H1 (cell line): ENCODE data around the gene COMMD8. TPM values are rescaled to one million over a fixed set of nuclear protein-coding genes. Genes with fewer than 3 reads are reported as not detected.
"Not testable (repeated sequence)": the region's sequence is repeated elsewhere in the genome, so short reads cannot be mapped to it uniquely, and the experiment has no call there.

Experiments used
- CTCF ChIA-PET: fragments of 300-600 bp; sonication (Branson Sonifier 250); formaldehyde crosslinking; loops from one replicate; lab custom pipeline; 2021; ENCODE audit not compliant: partially characterized antibody; lab: Charles Lee
- POLR2A ChIA-PET: fragments of 300-600 bp; sonication (Branson Sonifier 250); formaldehyde crosslinking; loops from one replicate; lab custom pipeline; 2021; ENCODE audit warnings: inconsistent platforms; ENCODE audit not compliant: partially characterized antibody; lab: Charles Lee
- DNase-seq, 2 experiments: peaks; one replicate each; pipeline versions ENCODE4 v3.0.0 to v3.0.0-alpha.2; 2010 to 2022; ENCODE audit warnings: low spot score in 2 of 2, low read depth in 1 of 2, mixed read lengths in 1 of 2
- FAIRE-seq: peaks from 2 replicates; lab custom pipeline; 2011; peaks lifted over from hg19 to GRCh38; lab: Jason Lieb, UNC
- H2AFZ ChIP-seq: 2 replicates; pipeline ENCODE4 v1.8.1; 2012; ENCODE audit warnings: low read length, inconsistent platforms
- H2AK5ac ChIP-seq: 2 replicates; pipeline ENCODE4 v1.6.1; 2013; ENCODE audit warnings: low read depth, low read length
- H2BK120ac ChIP-seq: replicated peaks from 2 replicates; pipeline ENCODE3; 2013; ENCODE audit warnings: low read depth, low read length, inconsistent platforms
- H2BK12ac ChIP-seq: 2 replicates; pipeline ENCODE4 v1.6.1; 2013; ENCODE audit warnings: low read depth, low read length
- H2BK15ac ChIP-seq: 2 replicates; pipeline ENCODE4 v1.6.1; 2013; ENCODE audit warnings: low read length
- H2BK20ac ChIP-seq: 2 replicates; pipeline ENCODE4 v1.6.1; 2013; ENCODE audit warnings: low read length
- H2BK5ac ChIP-seq: 2 replicates; pipeline ENCODE4 v1.6.1; 2013; ENCODE audit warnings: low read depth, low read length
- H3K14ac ChIP-seq: 2 replicates; pipeline ENCODE4 v1.6.1; 2013; ENCODE audit warnings: inconsistent platforms; ENCODE audit not compliant: insufficient read length
- H3K18ac ChIP-seq: 2 replicates; pipeline ENCODE4 v1.6.1; 2013; ENCODE audit warnings: low read length; ENCODE audit errors: extremely low read depth
- H3K23ac ChIP-seq: 2 replicates; pipeline ENCODE4 v1.6.1; 2013; ENCODE audit warnings: inconsistent platforms; ENCODE audit not compliant: insufficient read length
- H3K23me2 ChIP-seq: 2 replicates; pipeline ENCODE4 v1.6.1; 2013; ENCODE audit warnings: low read depth, low read length
- H3K27ac ChIP-seq: 2 replicates; pipeline ENCODE4 v1.6.1; 2011; ENCODE audit warnings: low read depth, low read length, inconsistent platforms
- H3K27me3 ChIP-seq, 4 experiments: replicated peaks in 1 of 4; 1 replicate in 1 of 4; 2 replicates in 3 of 4; pipeline versions ENCODE4 v1.6.1 to v1.8.1; 2011 to 2013; ENCODE audit warnings: low read length in 3 of 4, mild to moderate bottlenecking in 3 of 4, inconsistent platforms in 2 of 4, mixed read lengths in 2 of 4, moderate library complexity in 1 of 4; ENCODE audit not compliant: control insufficient read depth in 3 of 4, insufficient read depth in 3 of 4; ENCODE audit errors: extremely low read depth in 1 of 4
- H3K36me3 ChIP-seq, 4 experiments: 2 replicates each; pipeline versions ENCODE4 v1.6.1 to v1.8.1; 2011 to 2013; ENCODE audit warnings: mild to moderate bottlenecking in 4 of 4, low read length in 3 of 4, moderate library complexity in 2 of 4, control low read depth in 1 of 4, inconsistent platforms in 1 of 4; ENCODE audit not compliant: insufficient read depth in 4 of 4, control insufficient read depth in 2 of 4
- H3K4ac ChIP-seq: replicated peaks from 2 replicates; pipeline ENCODE3; 2013; ENCODE audit warnings: low read length, low read depth, mixed read lengths, inconsistent platforms; ENCODE audit not compliant: insufficient read length
- H3K4me1 ChIP-seq, 4 experiments: replicated peaks in 1 of 4; 1 replicate in 1 of 4; 2 replicates in 3 of 4; pipeline versions ENCODE4 v1.6.1 to v1.8.1; 2011 to 2013; ENCODE audit warnings: low read length in 3 of 4, inconsistent platforms in 2 of 4, mixed read lengths in 1 of 4; ENCODE audit not compliant: insufficient read depth in 4 of 4, control insufficient read depth in 3 of 4
- H3K4me2 ChIP-seq, 2 experiments: 2 replicates each; pipeline versions ENCODE4 v1.6.1 to v1.8.1; 2011 to 2013; ENCODE audit warnings: low read depth in 2 of 2, low read length in 2 of 2, control low read depth in 1 of 2, inconsistent platforms in 1 of 2, mild to moderate bottlenecking in 1 of 2; ENCODE audit not compliant: insufficient read depth in 1 of 2
- H3K4me3 ChIP-seq, 4 experiments: fragments of 200-600, 300-600 bp in 1 of 4; sonication (generic), shearing (Covaris generic), sonication (Bioruptor Twin) in 1 of 4; 2 replicates each; pipeline versions ENCODE4 v1.5.1 to v1.8.1; 2011 to 2016; ENCODE audit warnings: low read length in 4 of 4, low read depth in 3 of 4, control low read depth in 2 of 4, inconsistent platforms in 2 of 4, mild to moderate bottlenecking in 2 of 4, mixed read lengths in 1 of 4, moderate library complexity in 1 of 4; ENCODE audit not compliant: insufficient read depth in 2 of 4; ENCODE audit errors: extremely low read depth in 1 of 4
- H3K56ac ChIP-seq: replicated peaks from 2 replicates; pipeline ENCODE3; 2013; ENCODE audit warnings: low read depth, mild to moderate bottlenecking, mixed read lengths, low read length, inconsistent platforms; ENCODE audit not compliant: insufficient read length
- H3K79me1 ChIP-seq: 2 replicates; pipeline ENCODE4 v1.6.1; 2013; ENCODE audit warnings: low read depth, low read length, control low read depth
- H3K79me2 ChIP-seq, 2 experiments: 2 replicates each; pipeline versions ENCODE4 v1.6.1 to v1.8.1; 2012 to 2013; ENCODE audit warnings: low read length in 2 of 2, mild to moderate bottlenecking in 2 of 2, inconsistent platforms in 1 of 2; ENCODE audit not compliant: insufficient read depth in 2 of 2, control insufficient read depth in 1 of 2
- H3K9ac ChIP-seq, 4 experiments: replicated peaks in 1 of 4; 1 replicate in 1 of 4; 2 replicates in 3 of 4; pipeline versions ENCODE4 v1.6.1 to v1.8.1; 2011 to 2013; ENCODE audit warnings: low read depth in 3 of 4, low read length in 3 of 4, control low read depth in 2 of 4, mild to moderate bottlenecking in 2 of 4, moderate library complexity in 2 of 4, inconsistent platforms in 1 of 4; ENCODE audit errors: extremely low read depth in 1 of 4
- H3K9me3 ChIP-seq, 2 experiments: 2 replicates each; pipeline versions ENCODE4 v1.6.1 to v1.8.1; 2012 to 2013; ENCODE audit warnings: mild to moderate bottlenecking in 2 of 2, moderate library complexity in 2 of 2, control low read depth in 1 of 2, inconsistent platforms in 1 of 2, low read depth in 1 of 2, low read length in 1 of 2, mixed read lengths in 1 of 2; ENCODE audit not compliant: insufficient read depth in 2 of 2
- H4K20me1 ChIP-seq, 2 experiments: replicated peaks in 1 of 2; 2 replicates each; pipeline versions ENCODE3 to v1.8.1; 2011 to 2013; ENCODE audit warnings: inconsistent platforms in 2 of 2, low read length in 2 of 2, mild to moderate bottlenecking in 1 of 2; ENCODE audit not compliant: insufficient read depth in 2 of 2, control insufficient read depth in 1 of 2
- H4K5ac ChIP-seq: 2 replicates; pipeline ENCODE4 v1.6.1; 2013; ENCODE audit warnings: low read length, low read depth, mixed read lengths, inconsistent platforms; ENCODE audit not compliant: insufficient read length
- H4K8ac ChIP-seq: 2 replicates; pipeline ENCODE4 v1.8.0; 2013; ENCODE audit warnings: mild to moderate bottlenecking, moderate library complexity, low read length, inconsistent platforms; ENCODE audit not compliant: insufficient read depth; ENCODE audit errors: extremely low read depth
- H4K91ac ChIP-seq: replicated peaks from 2 replicates; pipeline ENCODE3; 2013; ENCODE audit warnings: low read length, mixed read lengths, inconsistent platforms; ENCODE audit not compliant: insufficient read length
- WGBS, 2 experiments: shearing (Covaris generic) in 1 of 2; methylation state at CpG; one replicate each; pipeline versions ENCODE4 v1.1.6 to v1.1.7; 2013 to 2015; ENCODE audit warnings: low lambda C conversion rate in 2 of 2, mixed read lengths in 2 of 2, inconsistent platforms in 1 of 2, low coverage in 1 of 2, missing lambda C conversion rate in 1 of 2; ENCODE audit not compliant: insufficient replicate concordance in 2 of 2, insufficient coverage in 1 of 2, insufficient read length in 1 of 2; ENCODE audit errors: extremely low coverage in 1 of 2, missing lambda C conversion rate in 1 of 2; 5-methylcytosine and 5-hydroxymethylcytosine counted together
- polyA plus RNA-seq, 7 experiments: library from polyadenylated mRNA; depleted of rRNA in 3 of 7; stranded (reverse) in 5 of 7; unstranded in 2 of 7; fragments of >200 nt in 5 of 7; fragments of 200-250 nt in 2 of 7; gene quantifications; 1 replicate in 5 of 7; 2 replicates in 1 of 7; 4 replicates in 1 of 7; pipeline versions ENCODE4 v1.2.1 to v1.2.3, GENCODE V29; 2011 to 2013; ENCODE audit warnings: missing spikeins in 2 of 7, mixed read lengths in 2 of 7
- total RNA-seq: library from RNA; stranded (reverse); fragmentation: NEBNext Ultra II Directional; extraction: Animal tissue kit (Norgen Biotek cat#: 25700); gene quantifications from 2 replicates; pipeline ENCODE4 v1.2.1, GENCODE V29; 2021

COMMD8 gene
- total and polyA plus RNA-seq, 2 of the 8 experiments (the other 6 are each of a cell fraction or from before 2014, with no cell fraction given): 1.6 to 7.2 TPM

DNA sequence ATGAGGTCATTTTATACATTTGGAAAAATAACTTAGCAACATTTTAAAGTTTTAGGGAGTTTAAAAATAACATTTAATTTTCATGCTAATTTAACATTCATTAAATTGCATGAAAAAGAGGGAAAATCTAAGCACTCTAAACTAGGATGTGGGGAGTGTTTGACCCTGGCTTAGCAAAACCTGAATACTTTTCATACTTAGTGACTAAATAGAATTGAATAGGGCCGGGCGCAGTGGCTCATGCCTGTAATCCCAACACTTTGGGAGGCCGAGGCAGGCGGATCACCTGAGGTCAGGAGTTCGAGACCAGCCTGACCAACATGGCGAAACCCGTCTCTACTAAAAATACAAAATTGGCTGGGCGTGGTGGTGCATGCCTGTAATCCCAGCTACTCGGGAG is 23.2 kb upstream of the COMMD8 start:
- H2BK20ac ChIP-seq, H3K79me1 ChIP-seq, H4K91ac ChIP-seq, H3K4me3 ChIP-seq, H3K79me2 ChIP-seq, CTCF ChIA-PET, H3K23me2 ChIP-seq, H2BK12ac ChIP-seq, FAIRE-seq, H3K14ac ChIP-seq, H3K56ac ChIP-seq, POLR2A ChIA-PET, H2BK15ac ChIP-seq, H3K9me3 ChIP-seq, H2BK120ac ChIP-seq, H3K4me1 ChIP-seq, H2BK5ac ChIP-seq, H3K4ac ChIP-seq, H4K20me1 ChIP-seq, H2AFZ ChIP-seq, H3K27me3 ChIP-seq, DNase-seq, H3K18ac ChIP-seq, H3K27ac ChIP-seq, H3K9ac ChIP-seq, H4K5ac ChIP-seq, H4K8ac ChIP-seq, H2AK5ac ChIP-seq, H3K23ac ChIP-seq, H3K36me3 ChIP-seq: not testable (repeated sequence)
- 82% methylated on average over 9 of the region's 9 CpGs; no CpG with 5 or more reads in 1 of the 2 experiments for WGBS, 2 experiments
- H3K4me2 ChIP-seq: peak overlapping the region in 1 of 2 experiments; percentile 70; a peak in 1 of 4 replicates
